Right renal pelvis (tissue), 4 donors: ENCODE measurements around the gene DOCK9. TPM values are rescaled to one million over a fixed set of nuclear protein-coding genes. Genes with fewer than 3 reads are reported as not detected.

ENCODE experiments used
- DNase-seq, 4 donors: peaks; one replicate each; pipeline ENCODE4 v3.0.0-alpha.2; 2013; ENCODE audit warnings: low read depth in 4 of 4, low spot score in 3 of 4, missing footprints in 1 of 4
- polyA plus RNA-seq, 4 donors: library from polyadenylated mRNA; unstranded; fragments of 120-200 nt; gene quantifications; one replicate each; pipeline ENCODE4 v1.2.1, GENCODE V29; 2013; ENCODE audit not compliant: insufficient read length in 4 of 4

Gene DOCK9
- polyA plus RNA-seq, 4 donors, result 55.2 to 70.2 (median 66.7) TPM

DNA sequence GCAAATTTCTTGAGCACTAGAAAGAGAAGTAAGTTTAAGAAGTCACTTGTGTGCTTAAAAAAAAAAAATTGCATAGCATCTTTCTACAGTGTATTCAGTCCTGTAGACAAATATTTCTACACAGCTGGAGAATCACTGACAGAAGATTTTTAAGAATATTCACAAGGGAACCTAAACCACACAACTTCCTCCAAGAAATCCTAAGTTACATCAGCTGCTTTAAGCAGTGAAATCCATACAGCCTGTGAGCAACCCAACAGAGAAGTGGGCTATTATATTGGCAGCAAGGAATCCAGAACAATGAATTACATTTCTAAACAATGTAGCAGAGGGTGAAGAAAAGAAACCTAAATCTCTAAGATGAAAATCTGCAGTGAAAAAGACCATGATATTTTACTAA, 1.5 kb downstream of the DOCK9 start:
- DNase-seq, result no peak

DNA sequence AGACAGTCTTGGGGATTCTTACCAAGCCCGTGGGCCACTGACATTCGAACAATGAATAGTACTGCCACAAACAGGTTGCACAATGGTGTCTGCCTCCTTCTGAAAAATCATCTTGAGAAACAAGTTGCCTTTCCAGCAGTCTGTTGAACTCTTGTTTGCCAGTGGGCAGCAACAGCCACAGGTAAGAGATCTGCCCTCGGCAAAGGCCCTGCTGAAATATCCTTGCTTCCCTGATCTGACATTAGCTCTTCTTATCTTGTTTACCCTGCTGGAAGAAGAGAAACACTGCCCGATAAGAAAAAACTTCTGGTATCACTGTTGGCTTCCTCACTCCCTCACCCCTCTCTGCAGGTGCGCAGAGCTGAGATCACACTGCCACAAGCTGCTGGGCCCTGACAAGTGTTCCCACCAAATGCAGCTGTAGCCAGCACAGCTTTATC, 2.0 kb downstream of the DOCK9 start:
- DNase-seq, result no peak

DNA sequence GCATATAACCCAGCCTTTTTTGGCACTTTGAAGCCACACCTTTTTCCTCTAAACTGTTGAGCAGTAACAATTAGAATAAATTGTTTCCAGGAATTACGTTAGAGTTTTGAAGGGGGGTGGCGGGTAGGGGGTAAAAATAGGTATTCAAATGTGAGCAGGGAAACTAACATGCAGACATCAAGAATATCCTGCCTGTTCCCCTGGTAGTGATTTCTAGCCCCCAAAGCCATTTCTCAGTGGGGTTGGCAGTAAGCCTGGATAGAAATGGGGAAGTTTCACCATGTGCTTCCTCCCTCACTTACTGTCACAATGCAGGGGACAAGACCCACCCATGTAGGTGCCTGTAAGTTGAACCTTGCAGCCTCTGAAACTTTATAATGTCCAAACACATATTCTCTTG, 3.8 kb downstream of the DOCK9 start:
- no peak for DNase-seq

DNA sequence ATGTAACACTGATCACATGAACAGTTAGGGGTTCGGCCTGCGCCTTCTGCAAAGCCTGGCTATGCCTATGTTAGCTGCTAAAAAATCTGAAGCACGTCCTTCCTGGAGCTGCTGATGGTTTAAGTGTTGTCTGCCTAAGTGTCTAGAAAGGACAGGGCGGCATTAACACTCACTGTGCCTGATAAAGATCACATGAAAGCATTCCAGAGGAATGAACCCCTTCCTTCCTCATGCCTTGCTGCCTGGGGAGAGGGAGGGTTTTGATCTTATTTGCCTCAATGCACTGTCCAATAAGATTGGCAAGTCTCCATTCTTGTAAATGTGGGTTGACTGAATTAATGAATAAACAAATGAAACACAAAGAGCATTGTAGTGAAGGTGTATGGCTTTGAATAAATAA, 5.2 kb downstream of the DOCK9 start:
- no peak for DNase-seq

DNA sequence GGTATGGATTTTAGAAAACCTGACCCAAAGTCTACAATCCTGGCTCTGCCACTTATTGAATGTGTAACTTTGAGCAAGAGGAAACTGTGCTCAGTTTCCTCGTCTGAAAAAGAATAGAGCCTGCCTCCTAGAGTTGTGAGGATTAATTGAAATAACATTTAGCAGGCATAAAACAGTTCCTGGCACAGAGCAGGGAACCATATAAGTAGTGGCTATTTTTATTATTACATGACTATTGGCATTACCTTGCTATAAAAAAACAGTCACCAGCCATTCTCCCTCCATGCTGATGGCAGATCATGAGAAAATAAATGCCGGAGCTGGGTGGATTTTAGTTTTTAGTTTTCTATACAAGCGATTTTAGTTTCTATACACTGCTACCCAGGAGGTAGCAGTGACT, 5.8 kb downstream of the DOCK9 start:
- DNase-seq, result no peak

DNA sequence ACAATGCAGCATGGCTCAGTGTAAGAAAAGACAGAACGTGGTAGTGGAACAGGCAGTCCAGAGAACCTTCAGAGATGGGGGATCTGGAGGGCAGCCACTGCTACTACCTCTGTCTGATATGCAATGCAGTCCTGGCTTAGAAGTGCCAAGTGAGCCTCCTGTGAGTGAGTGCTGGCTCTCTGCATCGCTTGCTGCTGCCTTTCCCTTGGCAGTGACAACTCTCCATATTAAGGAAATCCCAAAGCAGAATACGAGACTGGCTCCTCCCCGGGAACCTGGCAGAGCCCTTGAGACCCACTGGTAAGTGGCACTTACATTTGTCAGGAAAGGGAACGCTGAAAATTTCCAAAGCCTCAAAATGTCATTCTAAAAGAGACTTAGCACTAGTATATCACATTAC, 7.5 kb downstream of the DOCK9 start:
- DNase-seq, result no peak

DNA sequence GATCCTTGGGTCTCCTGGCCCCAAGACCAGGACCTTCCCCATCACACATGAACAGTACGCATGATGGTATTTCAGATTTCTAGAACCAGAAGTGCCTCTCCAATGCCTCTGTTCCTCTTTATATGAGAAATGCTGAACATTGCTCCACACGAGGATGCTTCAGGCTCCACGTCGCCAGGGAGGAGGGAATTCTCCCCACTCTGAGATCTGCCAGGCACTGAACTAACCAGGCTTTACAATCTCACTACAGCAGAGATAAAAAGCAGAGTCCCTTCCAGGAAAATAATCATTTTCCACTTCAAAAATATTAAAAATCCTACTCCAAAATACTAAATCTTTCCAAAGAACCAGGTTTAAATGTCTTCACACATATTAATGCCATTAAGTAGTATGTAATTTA, 10.4 kb downstream of the DOCK9 start:
- no peak for DNase-seq

DNA sequence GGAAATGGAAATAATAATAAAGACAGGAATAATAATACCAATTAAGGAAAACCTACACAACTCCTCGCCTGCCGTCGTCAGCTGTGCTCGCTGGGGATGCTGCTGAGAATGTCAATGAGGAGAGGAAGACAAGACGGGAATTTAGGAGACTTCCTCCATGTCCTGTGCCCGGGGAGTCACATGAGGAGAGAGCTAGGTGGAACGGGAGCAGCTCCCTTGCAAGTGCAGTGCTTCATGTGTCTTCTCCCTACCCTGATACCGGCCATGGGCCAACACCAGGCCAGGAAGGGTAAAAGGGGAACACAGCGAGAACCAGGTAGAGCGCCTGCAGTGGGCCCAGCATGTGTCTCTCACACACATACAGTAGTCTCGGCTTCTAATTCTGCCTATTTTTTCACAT, 11.8 kb downstream of the DOCK9 start:
- DNase-seq, result no peak

DNA sequence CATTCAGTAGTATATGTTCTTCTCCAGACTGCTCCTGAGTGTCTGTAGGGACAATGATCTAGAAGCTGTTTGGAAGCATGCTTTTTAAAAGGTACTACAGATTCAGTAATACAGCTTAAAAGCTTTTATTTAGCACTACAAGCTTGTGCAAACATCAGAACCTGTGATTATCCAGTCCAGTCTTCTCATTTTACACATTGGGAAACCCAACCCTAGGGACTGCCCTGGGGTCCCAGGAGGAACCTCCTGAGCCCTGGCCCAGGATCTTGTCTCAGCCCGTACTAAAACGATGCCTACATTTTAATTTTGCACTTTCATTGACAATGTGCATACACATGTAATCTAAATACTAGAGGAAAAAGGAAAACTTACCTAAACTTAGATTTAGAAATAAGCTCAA, 12.5 kb downstream of the DOCK9 start:
- no peak for DNase-seq

DNA sequence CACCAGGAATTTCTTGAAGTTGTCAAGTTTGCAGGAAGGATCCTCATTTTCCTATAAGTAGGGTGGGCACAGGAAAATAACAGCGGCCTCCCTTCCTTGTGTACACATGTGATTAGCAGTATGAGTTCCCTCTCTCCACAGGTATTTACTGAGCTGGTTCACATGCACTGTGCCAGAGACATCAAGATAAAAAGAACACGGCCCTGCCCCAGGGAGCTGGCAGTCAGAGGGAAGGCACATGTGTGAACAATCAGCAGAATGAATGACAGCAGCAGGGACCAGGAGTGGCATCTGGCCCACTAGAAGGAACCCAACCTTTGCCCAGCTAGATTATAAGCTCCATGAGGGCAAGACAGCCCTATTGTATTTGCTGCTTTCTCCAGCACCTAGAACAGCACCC, 13.9 kb downstream of the DOCK9 start:
- DNase-seq, result no peak

DNA sequence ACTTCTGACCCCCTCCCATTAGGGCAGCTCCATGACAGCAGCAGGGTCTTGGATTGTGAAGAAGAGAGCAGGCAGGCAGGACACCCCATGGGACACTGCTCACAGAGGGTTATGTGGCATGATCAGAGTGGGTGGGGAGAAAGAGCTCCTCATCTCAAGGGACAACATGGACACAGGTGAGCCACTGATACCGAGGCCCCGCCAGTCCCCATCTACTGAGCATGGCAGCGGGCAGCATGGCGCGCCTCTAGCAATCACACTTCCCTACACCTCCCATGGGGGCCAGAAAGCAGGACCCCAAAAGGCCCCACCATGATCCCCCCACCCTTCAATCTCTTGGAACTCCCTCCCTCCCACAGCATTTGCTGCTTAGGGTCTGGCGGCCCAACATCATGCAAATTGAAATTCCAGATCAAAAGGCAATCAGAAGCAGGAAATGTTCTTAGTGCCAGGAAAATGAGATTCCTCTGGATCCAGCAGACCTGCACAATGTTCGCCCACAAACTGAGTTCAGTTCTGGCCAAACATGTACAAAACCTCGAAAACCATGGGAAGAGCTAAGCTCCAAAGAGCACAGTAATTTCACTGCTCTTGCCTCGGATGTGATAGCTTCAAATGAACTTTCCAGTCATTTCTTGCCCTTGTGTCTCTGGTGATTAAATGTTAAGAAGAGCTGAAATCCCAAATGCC, 14.8 kb downstream of the DOCK9 start:
- DNase-seq, result no peak

DNA sequence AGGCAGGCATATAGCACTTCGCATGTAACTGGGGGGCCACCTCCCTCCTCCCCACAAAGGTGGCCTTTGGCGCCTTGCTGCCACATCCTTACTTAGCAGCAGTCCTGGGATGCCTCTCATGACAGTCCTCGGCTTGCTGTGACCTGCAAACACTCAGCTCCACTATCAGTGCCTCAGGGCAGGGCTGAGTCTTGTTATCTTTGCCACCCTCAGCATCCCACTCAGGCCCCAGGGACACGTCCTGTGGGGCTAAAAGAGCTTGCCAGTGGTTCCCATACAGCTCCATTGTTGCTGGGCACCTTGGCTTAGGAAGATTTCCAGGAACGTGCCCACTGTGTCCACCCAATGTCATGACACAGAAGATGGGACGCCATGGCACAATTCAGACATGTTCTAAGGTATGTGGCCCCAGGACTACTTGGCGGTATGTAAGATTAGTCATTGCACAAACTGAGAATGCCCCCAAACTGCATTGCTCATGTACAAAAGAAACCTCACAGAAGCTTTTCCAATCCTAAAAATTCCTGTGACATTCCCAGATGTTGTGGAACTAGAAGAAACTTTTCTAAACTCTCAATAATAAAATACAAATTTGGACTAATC, 16.3 kb downstream of the DOCK9 start:
- DNase-seq, result no peak

DNA sequence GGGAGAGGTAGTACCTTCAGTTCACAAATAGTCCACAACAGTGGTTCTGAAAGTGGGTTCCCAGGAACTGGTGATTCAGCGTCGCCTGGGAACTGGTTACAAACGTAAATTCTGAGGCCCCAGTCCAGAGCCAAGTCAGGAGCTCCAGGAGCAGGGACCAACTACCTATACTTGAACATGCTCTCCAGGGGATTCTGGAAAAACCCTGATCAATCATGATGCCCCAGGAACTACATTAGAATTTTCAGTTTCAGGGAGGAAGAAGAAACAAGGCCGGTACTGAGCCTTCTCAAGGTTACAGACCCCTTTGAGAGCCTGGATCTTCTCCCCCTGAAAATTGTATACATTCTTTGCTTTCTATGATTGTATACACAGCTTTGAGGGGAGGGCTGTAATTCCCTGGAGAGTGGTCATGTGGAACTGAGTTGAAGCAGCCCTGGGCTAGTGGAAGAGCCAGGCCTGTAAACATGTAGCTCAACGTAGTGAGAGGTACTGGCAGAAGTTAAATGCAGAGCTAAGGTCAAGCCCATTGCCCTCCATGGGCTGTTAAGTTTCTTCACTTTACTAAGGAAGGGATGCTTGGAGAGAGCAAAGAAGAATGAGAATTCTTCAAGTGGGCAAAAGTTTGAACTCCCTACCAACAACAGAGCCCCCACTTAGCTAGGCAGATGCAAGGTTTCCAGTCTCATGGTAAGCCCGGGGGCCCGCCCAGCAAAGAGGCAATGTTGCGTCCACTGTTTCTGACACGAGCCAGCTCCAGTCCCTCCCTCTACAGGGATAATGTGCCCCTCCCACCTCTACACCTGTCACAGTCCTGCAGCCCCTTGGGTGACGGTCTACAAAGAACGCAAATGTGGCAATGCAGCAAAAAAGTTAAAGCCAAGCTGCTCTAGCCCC, 17.0 kb downstream of the DOCK9 start:
- no peak for DNase-seq

DNA sequence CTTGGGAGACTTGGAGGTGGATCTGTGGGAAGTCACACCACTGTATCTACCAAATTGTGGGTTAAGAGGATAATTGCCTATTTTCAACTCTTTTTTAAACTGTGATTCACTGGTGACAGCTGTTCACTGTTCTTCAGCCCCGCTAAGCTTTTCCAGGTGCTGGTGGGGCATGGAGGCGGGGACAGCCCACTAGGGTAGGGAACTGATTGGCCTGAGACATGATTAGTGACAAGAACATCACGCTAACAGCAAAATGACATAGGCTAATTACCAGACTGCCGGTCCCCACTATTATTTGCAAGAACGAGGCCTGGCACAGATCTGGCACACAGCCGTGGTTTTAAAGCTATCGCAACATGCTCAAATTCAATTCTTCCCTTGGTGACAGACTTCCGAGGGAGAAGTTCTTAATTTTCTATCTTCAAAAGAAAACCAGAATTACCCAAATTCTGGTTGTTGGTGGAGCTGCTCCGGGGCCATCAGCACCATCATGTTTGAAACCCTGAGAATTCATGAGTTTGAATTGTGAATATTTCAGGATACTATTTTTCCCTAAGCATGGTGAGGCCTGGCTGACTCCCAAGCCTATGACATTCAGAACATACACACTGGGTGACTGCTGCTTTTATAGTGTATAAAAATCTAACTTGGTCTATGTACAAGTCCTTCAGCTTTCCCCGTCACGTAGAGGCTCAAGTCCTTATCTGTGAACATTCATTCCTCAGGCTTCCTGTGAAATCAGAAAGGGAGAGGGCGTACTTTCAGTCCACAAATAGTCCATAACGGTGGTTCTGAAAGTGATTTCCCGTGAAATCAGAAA, 17.9 kb downstream of the DOCK9 start:
- no peak for DNase-seq

DNA sequence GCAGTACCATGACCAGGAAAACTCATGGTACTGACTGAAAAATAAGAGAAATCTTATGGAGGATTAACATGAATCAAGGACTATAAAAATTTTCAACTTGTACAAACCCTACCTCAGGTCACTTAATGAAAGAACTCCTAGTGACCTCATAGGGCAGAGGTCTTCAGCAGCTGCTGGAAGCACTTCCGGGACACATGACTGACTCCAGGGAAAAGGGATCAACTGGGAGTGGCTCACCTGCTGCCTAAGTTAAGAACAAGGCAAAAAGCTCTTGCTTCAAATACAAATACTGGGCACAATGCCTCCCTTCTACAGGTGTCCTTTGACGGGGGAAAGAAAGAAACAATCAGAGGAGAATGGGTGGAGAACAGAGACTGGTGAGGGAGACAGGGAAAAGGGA, 18.6 kb downstream of the DOCK9 start:
- DNase-seq, result no peak

DNA sequence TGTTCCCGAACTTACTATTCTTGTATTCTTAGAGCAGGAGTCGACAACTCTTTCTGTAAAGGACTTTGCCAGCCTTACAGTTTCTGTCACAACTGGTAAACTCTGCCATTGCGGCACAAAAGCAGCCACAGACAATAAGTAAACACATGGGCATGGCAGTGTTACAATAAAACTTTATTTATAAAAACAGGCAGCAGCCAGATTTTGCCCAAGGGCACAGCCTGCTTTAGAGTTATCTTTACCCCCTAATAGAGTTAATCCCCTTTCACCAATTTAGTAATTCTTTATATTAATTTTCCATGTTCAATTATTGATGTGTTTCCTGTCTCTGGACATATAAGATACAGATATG, 19.4 kb downstream of the DOCK9 start:
- DNase-seq, result no peak

DNA sequence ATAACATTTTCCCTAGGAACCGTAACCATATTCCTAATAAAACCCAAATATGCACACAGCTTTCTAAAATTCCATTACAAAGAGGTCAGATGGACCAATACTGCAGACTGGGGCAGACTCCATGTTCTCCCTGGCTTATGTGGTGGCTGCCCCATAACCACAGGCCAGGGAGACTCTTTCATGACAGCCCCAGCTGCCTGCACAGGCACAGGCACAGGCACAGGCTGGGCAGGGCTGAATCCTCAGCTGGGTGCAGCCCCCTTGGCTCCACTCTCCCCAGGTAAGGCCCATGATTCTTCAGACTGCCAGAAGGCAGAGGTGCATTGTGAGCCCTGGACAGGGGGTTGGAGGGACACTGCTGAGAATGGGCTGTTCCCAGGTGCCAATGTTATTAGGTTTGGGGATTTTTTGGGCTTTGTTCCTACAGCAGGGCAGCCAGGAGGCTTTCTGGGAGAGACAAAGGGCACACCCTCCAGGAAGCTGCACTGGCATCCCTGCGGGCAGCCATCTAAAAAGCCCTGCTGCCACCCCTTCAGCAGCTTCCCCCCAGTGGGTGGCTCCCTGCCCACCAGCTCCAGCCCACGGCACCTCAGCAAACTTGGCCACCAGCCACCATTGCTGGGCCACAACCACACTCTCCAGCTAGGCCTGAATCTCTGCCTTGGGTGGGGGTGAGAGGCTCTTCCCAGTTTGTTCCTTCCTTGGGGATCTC, 20.0 kb downstream of the DOCK9 start:
- DNase-seq, result no peak

DNA sequence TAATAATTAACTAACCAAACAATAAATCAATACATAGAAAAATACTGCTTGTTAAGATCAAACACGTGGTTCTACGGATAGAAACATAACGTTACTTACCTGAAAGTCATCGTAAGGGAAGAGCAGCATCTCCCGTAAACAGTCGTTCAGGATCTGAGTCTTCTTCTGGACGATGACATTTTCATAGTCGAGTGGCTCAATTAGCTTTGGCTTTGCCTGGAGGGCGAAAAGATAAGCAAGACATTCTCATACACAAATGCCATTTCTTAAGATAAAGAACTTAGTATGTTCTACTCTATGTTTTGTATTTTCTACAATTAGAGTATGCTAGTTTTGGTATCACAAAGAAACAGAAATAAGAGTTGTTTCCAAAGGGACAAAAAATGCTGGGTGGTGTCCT, 22.5 kb downstream of the DOCK9 start:
- no peak for DNase-seq

DNA sequence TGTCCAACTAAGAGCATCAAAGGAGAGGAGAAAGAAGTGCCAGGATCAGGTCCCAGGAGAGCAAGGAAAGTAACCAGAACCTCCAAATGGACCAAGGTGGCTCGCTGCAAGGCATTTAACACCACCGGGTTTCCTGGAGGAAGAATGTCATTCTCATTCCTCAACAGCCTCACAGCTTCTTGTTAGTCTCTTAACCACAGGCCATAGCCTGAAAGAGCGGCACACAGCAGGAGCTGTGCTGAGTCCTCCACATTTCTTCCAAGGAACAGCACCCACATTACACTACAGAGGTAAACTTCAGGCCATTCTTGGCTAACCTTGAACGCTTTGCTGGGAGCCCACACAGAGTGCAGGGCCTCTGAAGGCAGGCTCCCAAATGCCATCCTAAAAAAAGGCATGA, 23.6 kb downstream of the DOCK9 start:
- no peak for DNase-seq

DNA sequence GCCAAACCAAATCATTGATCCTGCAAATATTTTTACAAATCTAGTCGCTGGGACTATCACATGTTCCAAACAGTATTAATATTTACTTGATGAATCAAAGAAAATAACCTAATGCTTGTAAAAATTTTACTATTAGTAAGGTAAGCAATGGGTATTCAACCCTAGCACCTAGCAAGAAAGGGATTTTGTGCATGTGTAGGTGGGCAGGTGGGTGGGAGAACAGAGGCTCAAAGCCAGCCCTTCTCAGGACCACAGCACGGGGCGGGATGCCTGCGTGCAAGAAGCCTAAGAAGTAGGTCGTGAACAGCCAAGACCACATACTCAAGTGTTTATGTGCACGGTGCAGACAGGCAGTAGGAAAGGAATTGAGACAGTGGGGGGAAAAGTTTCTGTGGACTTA, 26.6 kb downstream of the DOCK9 start:
- DNase-seq, result no peak
